A549 treated with Mapracorat at 1 μM for 4 hours (cell line): ENCODE measurements around the gene ADGRL4. TPM values are rescaled to one million over a fixed set of nuclear protein-coding genes. Genes with fewer than 3 reads are reported as not detected.

ENCODE experiments used
- total RNA-seq: library from RNA; stranded (reverse); fragments of 200-300 nt; extraction: Qiagen RNA extraction; gene quantifications from 5 replicates; pipeline ENCODE4 v1.2.3, GENCODE V29; 2022

Gene ADGRL4
- not detected in 5 replicates for total RNA-seq

GRCh38 chr1:79006564-79006963, at the start of gene ADGRL4:
TSS of gene ADGRL4 (minus strand) at chr1:79006730. CDS start at chr1:79006654, 76 bp downstream.

